A549 (cell line): ENCODE data around the gene PSMB8.

ENCODE experiments used
- CBX8 ChIP-seq: fragments of 200-600 bp; sonication (generic); IDR thresholded peaks from 2 replicates; pipeline ENCODE4 v1.6.1; 2016
- CHD2 ChIP-seq: fragments of 150-350 bp; IDR thresholded peaks from 2 replicates; pipeline ENCODE4 v1.6.1; 2014; ENCODE audit warnings: low read length; ENCODE audit not compliant: partially characterized antibody
- CTCF ChIP-seq: fragments of >200 bp; sonication (Bioruptor Twin); formaldehyde crosslinking; IDR thresholded peaks from 3 replicates; pipeline ENCODE4 v1.5.1; 2016
- EHMT2 ChIP-seq: fragments of 200-600 bp; sonication (generic); IDR thresholded peaks from 2 replicates; pipeline ENCODE4 v1.6.1; 2016; ENCODE audit warnings: antibody characterized with exemption, low read depth, mild to moderate bottlenecking, moderate library complexity
- ESRRA ChIP-seq: fragments of 150-350 bp; IDR thresholded peaks from 2 replicates; pipeline ENCODE4 v1.6.1; 2014; ENCODE audit warnings: mild to moderate bottlenecking, low read length, borderline replicate concordance
- HMGXB4 ChIP-seq: fragments of 250-450 bp; sonication (Bioruptor Pico); IDR thresholded peaks from 2 replicates; pipeline ENCODE4 v1.5.0; 2021; ENCODE audit warnings: mild to moderate bottlenecking, moderate library complexity, borderline replicate concordance
- MAX ChIP-seq: IDR thresholded peaks from 2 replicates; pipeline ENCODE4 v1.6.1; 2012
- MYC ChIP-seq: IDR thresholded peaks from 2 replicates; pipeline ENCODE4 v1.6.1; 2012; ENCODE audit warnings: mild to moderate bottlenecking, inconsistent platforms, low read length, improper control_type of control experiment, borderline replicate concordance
- PHF8 ChIP-seq: fragments of 200-600 bp; sonication (generic); IDR thresholded peaks from 2 replicates; pipeline ENCODE4 v1.6.1; 2016; ENCODE audit warnings: low read depth, mild to moderate bottlenecking, antibody characterized with exemption, moderate library complexity, borderline replicate concordance
- POLR2A ChIP-seq: IDR thresholded peaks from 2 replicates; pipeline ENCODE4 v1.6.1; 2012; ENCODE audit warnings: mild to moderate bottlenecking, low read length
- REST ChIP-seq: fragments of 200-600 bp; sonication (generic); IDR thresholded peaks from 2 replicates; pipeline ENCODE4 v1.6.1; 2016; ENCODE audit warnings: antibody characterized with exemption, mild to moderate bottlenecking, moderate library complexity
- SREBF2 ChIP-seq: fragments of 450-650 bp; IDR thresholded peaks from 2 replicates; pipeline ENCODE4 v1.6.1; 2014; ENCODE audit warnings: mild to moderate bottlenecking, moderate library complexity
- ZSCAN20 ChIP-seq: fragments of 250-450 bp; sonication (Bioruptor Pico); IDR thresholded peaks from 2 replicates; pipeline ENCODE4 v1.8.0; 2022; ENCODE audit warnings: mild to moderate bottlenecking, moderate library complexity

GRCh38 chr6:32857156-32857891 lies 13.5 kb upstream of the PSMB8 start:
- TF ChIP-seq POLR2A, result no peak
- TF ChIP-seq REST, result no peak
- TF ChIP-seq CBX8, result no peak
- TF ChIP-seq CTCF, result no peak
- no peak for TF ChIP-seq ESRRA
- no peak for TF ChIP-seq PHF8
- no peak for TF ChIP-seq ZSCAN20 (CRISPR knock-in tag)
- no peak for TF ChIP-seq CHD2
- TF ChIP-seq MYC, result no peak
- TF ChIP-seq SREBF2, result no peak
- TF ChIP-seq EHMT2, result no peak
- TF ChIP-seq MAX, result no peak
- no peak for TF ChIP-seq HMGXB4 (CRISPR knock-in tag)
